ENCODE results near the gene AKR1B15.

- TF ChIP-seq CTCF (IDR thresholded peaks at IDR 0.05): no peak
- no peak for TF ChIP-seq POLR2A (IDR thresholded peaks at IDR 0.05)
These were observed 48.5 kb upstream of the AKR1B15 start for GRCh38 chr7:134500406-134500805.

Data from Peyer's patch (tissue), 4 donors.